NT2/D1 (cell line): ENCODE measurements around the gene AKAP13.

Experiments used
- YY1 ChIP-seq: IDR thresholded peaks from 2 replicates; pipeline ENCODE4 v1.6.1; 2011; ENCODE audit not compliant: insufficient read length, insufficient read depth
- ZNF274 ChIP-seq: IDR thresholded peaks from 2 replicates; pipeline ENCODE4 v1.6.1; 2011; ENCODE audit warnings: mild to moderate bottlenecking, low read depth, low read length

GRCh38 chr15:85704066-85704465 lies 323.7 kb downstream of the AKAP13 start:
- no peak for TF ChIP-seq YY1
- TF ChIP-seq ZNF274 = no peak
